NCI-H187 (cell line): ENCODE measurements around the gene ACTL6B.

Source experiments
- DNase-seq, 2 experiments: peaks; one replicate each; lab custom pipeline; 2025; lab: John Stamatoyannopoulos, UW

Gene ACTL6B

GRCh38 chr7:100626530-100627237, 29.6 kb downstream of the ACTL6B start:
- peak; percentile 36 to 53 for DNase-seq

GRCh38 chr7:100626055-100626454, 30.2 kb downstream of the ACTL6B start:
- no peak for DNase-seq

- no peak for DNase-seq
Measured at GRCh38 chr7:100623951-100624824, 32.1 kb downstream of the ACTL6B start.

GRCh38 chr7:100621554-100621953, 34.7 kb downstream of the ACTL6B start:
- no peak for DNase-seq

GRCh38 chr7:100620804-100621203, 35.4 kb downstream of the ACTL6B start:
- no peak for DNase-seq

GRCh38 chr7:100620239-100620638, 36.0 kb downstream of the ACTL6B start:
- no peak for DNase-seq

- DNase-seq = no peak
Measured at GRCh38 chr7:100614308-100614861, 41.9 kb downstream of the ACTL6B start.

GRCh38 chr7:100613412-100614175, 42.7 kb downstream of the ACTL6B start:
- DNase-seq = no peak

GRCh38 chr7:100612730-100613390, 43.4 kb downstream of the ACTL6B start:
- DNase-seq = no peak

- peak; percentile 99 to 100 for DNase-seq
Measured at GRCh38 chr7:100611983-100612729, 44.1 kb downstream of the ACTL6B start, which contains the start of gene MOSPD3. Gene MOSPD3 (plus strand): TSS chr7:100612540. CDS start chr7:100612792, 252 bp downstream.

GRCh38 chr7:100609958-100610357, 46.3 kb downstream of the ACTL6B start:
- DNase-seq = no peak

GRCh38 chr7:100607111-100607510, 49.1 kb downstream of the ACTL6B start:
- DNase-seq = no peak

- no peak for DNase-seq
Measured at GRCh38 chr7:100606313-100606712, 49.9 kb downstream of the ACTL6B start.

GRCh38 chr7:100604976-100605911, 51.0 kb downstream of the ACTL6B start:
- no peak for DNase-seq

GRCh38 chr7:100604028-100604975, 51.9 kb downstream of the ACTL6B start:
- peak; percentile 8 to 25 for DNase-seq

GRCh38 chr7:100603726-100604027, 52.6 kb downstream of the ACTL6B start:
- no peak for DNase-seq

GRCh38 chr7:100602889-100603725, 53.1 kb downstream of the ACTL6B start:
- DNase-seq = no peak

GRCh38 chr7:100600730-100601038, 55.6 kb downstream of the ACTL6B start:
- no peak for DNase-seq
